HepG2 (cell line): Measurements from ENCODE around the gene ZNF132. TPM values are rescaled to one million over a fixed set of nuclear protein-coding genes. Genes with fewer than 3 reads are reported as not detected.
A peak's percentile ranks its signal among the peaks of the same experiment; 100 is the strongest.

ENCODE experiments used
- BCL6 ChIP-seq: IDR thresholded peaks from 2 replicates; pipeline ENCODE4 v1.6.1; 2016; ENCODE audit warnings: missing genetic modification reagents, missing compliant biosample characterization
- ESRRA ChIP-seq: sonication (generic); formaldehyde crosslinking; IDR thresholded peaks from 2 replicates; pipeline ENCODE4 v1.5.1; 2020; ENCODE audit warnings: mild to moderate bottlenecking, low read depth, missing genetic modification reagents
- HMG20A ChIP-seq: IDR thresholded peaks from 2 replicates; pipeline ENCODE4 v1.6.1; 2016; ENCODE audit warnings: borderline replicate concordance
- HNRNPUL1 ChIP-seq: fragments of 200-400 bp; formaldehyde crosslinking; IDR thresholded peaks from 2 replicates; pipeline ENCODE4 v1.6.1; 2017; ENCODE audit warnings: low read depth, mild to moderate bottlenecking, low read length, moderate library complexity
- KDM2A ChIP-seq: sonication (generic); formaldehyde crosslinking; IDR thresholded peaks from 2 replicates; pipeline ENCODE4 v1.4.0; 2020; ENCODE audit warnings: low read depth, missing genetic modification reagents, borderline replicate concordance
- MIXL1 ChIP-seq: IDR thresholded peaks from 2 replicates; pipeline ENCODE4 v1.6.1; 2016
- MTA1 ChIP-seq: sonication (generic); formaldehyde crosslinking; IDR thresholded peaks from 2 replicates; pipeline ENCODE4 v1.4.0; 2020; ENCODE audit warnings: missing genetic modification reagents, mild to moderate bottlenecking, borderline replicate concordance
- SKI ChIP-seq: fragments of 450-650 bp; IDR thresholded peaks from one replicate; pipeline ENCODE4 v1.6.1; 2018; ENCODE audit warnings: mild to moderate bottlenecking; ENCODE audit not compliant: partially characterized antibody
- SMARCC2 ChIP-seq: fragments of 450-650 bp; IDR thresholded peaks from 2 replicates; pipeline ENCODE4 v1.6.1; 2017; ENCODE audit warnings: antibody characterized with exemption, mild to moderate bottlenecking
- TRAFD1 ChIP-seq: sonication (generic); formaldehyde crosslinking; IDR thresholded peaks from 2 replicates; pipeline ENCODE4 v1.5.1; 2020; ENCODE audit warnings: missing genetic modification reagents, mild to moderate bottlenecking, borderline replicate concordance
- ZFP82 ChIP-seq: sonication (generic); formaldehyde crosslinking; IDR thresholded peaks from 2 replicates; pipeline ENCODE4 v1.5.1; 2020; ENCODE audit warnings: mild to moderate bottlenecking, missing genetic modification reagents, borderline replicate concordance
- ZMYM4 ChIP-seq: sonication (generic); formaldehyde crosslinking; IDR thresholded peaks from 2 replicates; pipeline ENCODE4 v1.8.1; 2023; ENCODE audit warnings: mild to moderate bottlenecking, missing genetic modification reagents
- ZNF17 ChIP-seq: sonication (generic); formaldehyde crosslinking; IDR thresholded peaks from 2 replicates; pipeline ENCODE4 v1.5.0; 2020; ENCODE audit warnings: mild to moderate bottlenecking, missing genetic modification reagents
- ZNF607 ChIP-seq: sonication (generic); formaldehyde crosslinking; IDR thresholded peaks from 2 replicates; pipeline ENCODE4 v1.5.1; 2020; ENCODE audit warnings: missing genetic modification reagents, mild to moderate bottlenecking, borderline replicate concordance
- ZNF614 ChIP-seq: IDR thresholded peaks from 2 replicates; pipeline ENCODE4 v1.6.1; 2018; ENCODE audit warnings: missing biosample characterization, missing genetic modification reagents, inconsistent platforms, borderline replicate concordance
- ZNF75D ChIP-seq: sonication (generic); formaldehyde crosslinking; IDR thresholded peaks from 2 replicates; pipeline ENCODE4 v1.8.1; 2023; ENCODE audit warnings: missing genetic modification reagents, mild to moderate bottlenecking, borderline replicate concordance
- ZSCAN12 ChIP-seq: sonication (generic); formaldehyde crosslinking; IDR thresholded peaks from 2 replicates; pipeline ENCODE4 v1.9.0; 2021; ENCODE audit warnings: mild to moderate bottlenecking, missing genetic modification reagents
- ZSCAN20 ChIP-seq: sonication (generic); formaldehyde crosslinking; IDR thresholded peaks from 2 replicates; pipeline ENCODE4 v1.4.0; 2020; ENCODE audit warnings: missing genetic modification reagents, mild to moderate bottlenecking, borderline replicate concordance
- ZSCAN30 ChIP-seq: sonication (generic); formaldehyde crosslinking; IDR thresholded peaks from 2 replicates; pipeline ENCODE4 v1.5.0; 2020; ENCODE audit warnings: mild to moderate bottlenecking, missing genetic modification reagents
- polyA plus RNA-seq, 8 experiments: library from polyadenylated mRNA; depleted of rRNA in 3 of 8; stranded (reverse) in 7 of 8; unstranded in 1 of 8; fragments of >200 nt; fragmentation: Illumina TruSeq in 4 of 8; extraction: Trizol in 4 of 8; gene quantifications; 2 replicates each; pipeline versions ENCODE4 v1.2.1 to v1.2.3, GENCODE V29; 2011 to 2016; ENCODE audit warnings: low read depth in 4 of 8, missing spikeins in 1 of 8, mixed read lengths in 1 of 8; ENCODE audit not compliant: insufficient read depth in 1 of 8
- total RNA-seq, 5 experiments: library from RNA; depleted of rRNA; stranded (reverse); fragments of >200 nt; fragmentation: Illumina TruSeq; extraction: Trizol; gene quantifications; 2 replicates each; pipeline ENCODE4 v1.2.3, GENCODE V29; 2016; ENCODE audit warnings: low read depth in 1 of 5
- TF ChIP-seq, protein P1 (sequence below), 2 experiments: fragments of 450-650 bp in 1 of 2; sonication (generic) in 1 of 2; formaldehyde crosslinking in 1 of 2; IDR thresholded peaks; 2 replicates each; pipeline versions ENCODE4 v1.6.1 to v1.8.0; 2016 to 2022; ENCODE audit warnings: antibody characterized with exemption in 1 of 2, mild to moderate bottlenecking in 1 of 2, missing genetic modification reagents in 1 of 2

Gene ZNF132
- total and polyA plus RNA-seq, 2 of the 13 experiments (the other 11 are each of a cell fraction or from before 2014, with no cell fraction given), result not detected

DNA sequence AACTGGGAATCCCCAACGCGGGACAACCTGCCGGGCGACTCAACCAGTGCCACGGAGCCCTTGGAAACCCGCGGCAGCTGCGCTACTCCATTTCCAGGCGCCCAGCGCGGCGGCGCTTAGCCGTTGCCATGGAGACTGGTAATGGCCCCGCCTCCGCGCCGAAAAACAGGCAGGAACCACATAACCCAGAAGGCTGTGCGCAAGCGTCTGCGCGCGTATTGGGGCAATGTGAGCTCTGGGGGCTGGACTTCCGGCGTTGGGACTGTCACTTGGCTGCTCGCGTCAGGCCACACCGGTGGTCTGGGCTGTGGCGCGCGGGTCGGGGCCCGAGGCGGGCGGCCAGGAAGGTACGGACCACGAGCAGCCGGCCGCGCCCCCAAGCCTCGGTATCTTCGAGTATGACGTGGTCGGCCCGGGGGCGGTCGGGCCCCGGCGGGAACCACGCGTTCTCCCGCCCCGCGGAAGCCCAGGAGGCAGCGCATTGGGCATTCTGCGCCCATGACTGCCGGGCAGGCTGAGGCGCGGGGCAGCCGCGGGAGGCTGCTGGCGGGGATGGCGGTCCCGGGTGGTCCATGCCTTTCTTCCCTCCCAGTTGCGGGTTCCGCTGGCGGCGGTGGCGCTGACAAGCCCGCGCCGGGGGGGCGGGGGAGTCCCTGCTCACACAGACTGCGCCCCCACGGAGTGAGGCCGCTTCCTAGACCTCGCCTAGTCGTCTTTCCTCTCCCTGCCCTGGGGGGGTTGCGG is 11.6 kb upstream of the ZNF132 start, which contains the start of gene ZNF324B (continued):
- TF ChIP-seq, protein P1, sequence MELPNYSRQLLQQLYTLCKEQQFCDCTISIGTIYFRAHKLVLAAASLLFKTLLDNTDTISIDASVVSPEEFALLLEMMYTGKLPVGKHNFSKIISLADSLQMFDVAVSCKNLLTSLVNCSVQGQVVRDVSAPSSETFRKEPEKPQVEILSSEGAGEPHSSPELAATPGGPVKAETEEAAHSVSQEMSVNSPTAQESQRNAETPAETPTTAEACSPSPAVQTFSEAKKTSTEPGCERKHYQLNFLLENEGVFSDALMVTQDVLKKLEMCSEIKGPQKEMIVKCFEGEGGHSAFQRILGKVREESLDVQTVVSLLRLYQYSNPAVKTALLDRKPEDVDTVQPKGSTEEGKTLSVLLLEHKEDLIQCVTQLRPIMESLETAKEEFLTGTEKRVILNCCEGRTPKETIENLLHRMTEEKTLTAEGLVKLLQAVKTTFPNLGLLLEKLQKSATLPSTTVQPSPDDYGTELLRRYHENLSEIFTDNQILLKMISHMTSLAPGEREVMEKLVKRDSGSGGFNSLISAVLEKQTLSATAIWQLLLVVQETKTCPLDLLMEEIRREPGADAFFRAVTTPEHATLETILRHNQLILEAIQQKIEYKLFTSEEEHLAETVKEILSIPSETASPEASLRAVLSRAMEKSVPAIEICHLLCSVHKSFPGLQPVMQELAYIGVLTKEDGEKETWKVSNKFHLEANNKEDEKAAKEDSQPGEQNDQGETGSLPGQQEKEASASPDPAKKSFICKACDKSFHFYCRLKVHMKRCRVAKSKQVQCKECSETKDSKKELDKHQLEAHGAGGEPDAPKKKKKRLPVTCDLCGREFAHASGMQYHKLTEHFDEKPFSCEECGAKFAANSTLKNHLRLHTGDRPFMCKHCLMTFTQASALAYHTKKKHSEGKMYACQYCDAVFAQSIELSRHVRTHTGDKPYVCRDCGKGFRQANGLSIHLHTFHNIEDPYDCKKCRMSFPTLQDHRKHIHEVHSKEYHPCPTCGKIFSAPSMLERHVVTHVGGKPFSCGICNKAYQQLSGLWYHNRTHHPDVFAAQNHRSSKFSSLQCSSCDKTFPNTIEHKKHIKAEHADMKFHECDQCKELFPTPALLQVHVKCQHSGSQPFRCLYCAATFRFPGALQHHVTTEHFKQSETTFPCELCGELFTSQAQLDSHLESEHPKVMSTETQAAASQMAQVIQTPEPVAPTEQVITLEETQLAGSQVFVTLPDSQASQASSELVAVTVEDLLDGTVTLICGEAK (IDR thresholded peaks at IDR 0.05), result 0 out of 2 replicates have a peak, but pooled peaks have one; percentile 10
- TF ChIP-seq, protein P1 (CRISPR knock-in tag; IDR thresholded peaks at IDR 0.05), result no peak
- no peak for TF ChIP-seq ESRRA (CRISPR knock-in tag)
- TF ChIP-seq TRAFD1 (CRISPR knock-in tag), result no peak
- no peak for TF ChIP-seq ZFP82 (CRISPR knock-in tag)
- TF ChIP-seq SMARCC2, result no peak
- TF ChIP-seq KDM2A (CRISPR knock-in tag), result peak; percentile 65
- TF ChIP-seq ZNF75D (CRISPR knock-in tag), result no peak
- peak; percentile 73; the same call in 1 of the 2 replicates for TF ChIP-seq ZNF607 (CRISPR knock-in tag)
- peak; percentile 9 for TF ChIP-seq SKI
- TF ChIP-seq ZNF17, result no peak
- no peak for TF ChIP-seq MIXL1 (CRISPR knock-in tag)
- no peak for TF ChIP-seq ZSCAN12
- TF ChIP-seq ZSCAN30, result no peak
- TF ChIP-seq ZMYM4 (CRISPR knock-in tag), result no peak
- TF ChIP-seq MTA1 (CRISPR knock-in tag), result no peak
- TF ChIP-seq HNRNPUL1, result no peak
- no peak for TF ChIP-seq BCL6 (CRISPR knock-in tag)
- TF ChIP-seq ZSCAN20 (CRISPR knock-in tag), result no peak
- TF ChIP-seq ZNF614 (CRISPR knock-in tag), result no peak
- no peak for TF ChIP-seq HMG20A
